CD4-positive, alpha-beta memory T cell (primary cell): ENCODE results near the gene YIPF1. TPM values are rescaled to one million over a fixed set of nuclear protein-coding genes. Genes with fewer than 3 reads are reported as not detected.

Source experiments
- CTCF ChIA-PET: fragments of 350-600 bp; sonication (Branson Sonifier 250); formaldehyde crosslinking; loops from one replicate; lab custom pipeline; 2021; ENCODE audit warnings: inconsistent platforms; ENCODE audit not compliant: partially characterized antibody; lab: Charles Lee
- POLR2A ChIA-PET: fragments of 350-600 bp; sonication (Branson Sonifier 250); formaldehyde crosslinking; loops from one replicate; lab custom pipeline; 2021; ENCODE audit not compliant: partially characterized antibody; lab: Charles Lee
- DNase-seq, 5 donors: peaks; one replicate each; pipeline versions ENCODE4 v3.0.0 to v3.0.0-alpha.2; 2020 to 2022; ENCODE audit warnings: mixed read lengths in 1 of 5
- H3K27ac ChIP-seq: one replicate; pipeline ENCODE4 v1.7.0; 2013; ENCODE audit warnings: low read depth, low read length
- H3K27me3 ChIP-seq: 2 replicates; pipeline ENCODE4 v1.7.0; 2013; ENCODE audit warnings: mild to moderate bottlenecking, low read length, moderate library complexity; ENCODE audit not compliant: insufficient read depth
- H3K36me3 ChIP-seq: 2 replicates; pipeline ENCODE4 v1.7.0; 2013; ENCODE audit warnings: mild to moderate bottlenecking, low read length, moderate library complexity; ENCODE audit not compliant: insufficient read depth
- H3K4me1 ChIP-seq: 2 replicates; pipeline ENCODE4 v1.7.0; 2013; ENCODE audit warnings: mild to moderate bottlenecking, low read length, moderate library complexity; ENCODE audit not compliant: insufficient read depth
- H3K4me3 ChIP-seq, 2 donors: one replicate each; pipeline ENCODE4 v1.7.0; 2013; ENCODE audit warnings: low read length in 2 of 2, mild to moderate bottlenecking in 1 of 2
- H3K9me3 ChIP-seq, 2 donors: one replicate each; pipeline ENCODE4 v1.7.0; 2013; ENCODE audit warnings: low read length in 2 of 2, control low read depth in 1 of 2; ENCODE audit not compliant: control insufficient read depth in 1 of 2
- H3K27ac Mint-ChIP-seq, 7 donors: one replicate each; pipeline ENCODE4 v1.8.0; 2020 to 2021; ENCODE audit warnings: mixed read lengths in 7 of 7, mild to moderate bottlenecking in 6 of 7, inconsistent platforms in 3 of 7, moderate library complexity in 3 of 7
- H3K27me3 Mint-ChIP-seq, 2 donors: one replicate each; pipeline ENCODE4 v1.8.0; 2020 to 2021; ENCODE audit warnings: mixed read lengths in 2 of 2
- H3K36me3 Mint-ChIP-seq, 2 donors: one replicate each; pipeline ENCODE4 v1.8.0; 2020 to 2021; ENCODE audit warnings: mixed read lengths in 2 of 2, inconsistent platforms in 1 of 2, mild to moderate bottlenecking in 1 of 2
- H3K4me1 Mint-ChIP-seq, 4 donors: one replicate each; pipeline ENCODE4 v1.8.0; 2020 to 2021; ENCODE audit warnings: mixed read lengths in 4 of 4, mild to moderate bottlenecking in 1 of 4
- H3K4me3 Mint-ChIP-seq, 8 donors: one replicate each; pipeline ENCODE4 v1.8.0; 2020 to 2021; ENCODE audit warnings: mixed read lengths in 8 of 8, mild to moderate bottlenecking in 7 of 8, moderate library complexity in 6 of 8, inconsistent platforms in 3 of 8
- H3K9me3 Mint-ChIP-seq, 8 donors: one replicate each; pipeline ENCODE4 v1.8.0; 2020 to 2021; ENCODE audit warnings: mixed read lengths in 8 of 8, mild to moderate bottlenecking in 5 of 8, inconsistent platforms in 3 of 8, moderate library complexity in 1 of 8
- intact Hi-C: fragments of 100-400 bp; cut with micrococcal nuclease; formaldehyde crosslinking; loops from one replicate; pipeline ENCODE4 v1.15.1; 2023
- polyA plus RNA-seq, 2 donors: library from polyadenylated mRNA; unstranded; fragments of 300-500 nt; fragmentation: Illumina TruSeq; gene quantifications; one replicate each; pipeline ENCODE4 v1.2.3, GENCODE V29; 2021
- total RNA-seq, 2 experiments: library from RNA; stranded (reverse); gene quantifications; one replicate each; pipeline ENCODE4 v1.2.3, GENCODE V29; 2021

The YIPF1 gene
- total and polyA plus RNA-seq, 4 experiments from 2014 or later, result 14.8 to 30.5 (median 20.2) TPM

- Mint-ChIP-seq H3K36me3 (peaks cover 3 to 4% of the 10 kb centered on the region in 2 donors), H3K27me3 (peaks cover 0 to 6% of the 10 kb centered on the region in 2 donors), H3K9me3 (no peaks in the 10 kb centered on the region), H3K4me3 (peak overlapping the region in 1 of 8 donors; percentile 1), H3K27ac (no peak overlapping the region), H3K4me1 (peaks cover 8 to 13% (median 10%) of the 10 kb centered on the region in 4 donors)
- intact Hi-C loops, result no loop called here
- no peak for DNase-seq
- Histone ChIP-seq H3K9me3 (no peaks in the 10 kb centered on the region), H3K27me3 (no peaks in the 10 kb centered on the region), H3K4me1 (peaks cover 10% of the 10 kb centered on the region), H3K36me3 (no peaks in the 10 kb centered on the region), H3K4me3 (no peak overlapping the region), H3K27ac (no peak overlapping the region)
- ChIA-PET POLR2A (no interaction called here), CTCF (interaction anchor here (0.6 kb wide), 1 partner anchor 30 kb away, joined by 3 read pairs; no protein-coding TSS in a partner anchor)
Observed at GRCh38 chr1:53894644-53895043, 5.0 kb upstream of the YIPF1 start.

GRCh38 chr1:53893999-53894636 is 4.5 kb upstream of the YIPF1 start, which contains the start of gene DIO1:
Gene DIO1 (plus strand): TSS chr1:53894187. CDS start chr1:53894211, 24 bp downstream.
- ChIA-PET POLR2A (no interaction called here), CTCF (interaction anchor here (1.6 kb wide), 1 partner anchor 11 kb away, joined by 4 read pairs; no protein-coding TSS in a partner anchor)
- H3K9me3 ChIP-seq, result no peaks in the 10 kb centered on the region
- H3K4me1 Mint-ChIP-seq, result peaks cover 8 to 17% (median 12%) of the 10 kb centered on the region in 4 donors
- no peak for DNase-seq
- H3K27ac Mint-ChIP-seq, result peak within 1 kb of the TSS in 2 of 7 donors; percentile 14 to 19
- no peak within 1 kb of the TSS for H3K4me3 ChIP-seq
- H3K27ac ChIP-seq, result no peak within 1 kb of the TSS
- H3K27me3 Mint-ChIP-seq, result peaks cover 0 to 6% of the 10 kb centered on the region in 2 donors
- peaks cover 11% of the 10 kb centered on the region for H3K4me1 ChIP-seq
- intact Hi-C loops, result no loop called here
- no peaks in the 10 kb centered on the region for H3K27me3 ChIP-seq
- no peaks in the 10 kb centered on the region for H3K36me3 ChIP-seq
- no peaks in the 10 kb centered on the region for H3K9me3 Mint-ChIP-seq
- peaks cover 3 to 7% of the 10 kb centered on the region in 2 donors for H3K36me3 Mint-ChIP-seq
- H3K4me3 Mint-ChIP-seq, result peak within 1 kb of the TSS in 1 of 8 donors; percentile 1

- Mint-ChIP-seq H3K4me3 (no peak overlapping the region), H3K36me3 (peaks cover 8 to 15% of the 10 kb centered on the region in 2 donors), H3K4me1 (peaks cover 16 to 29% (median 22%) of the 10 kb centered on the region in 4 donors), H3K27ac (peak overlapping the region in 1 of 7 donors; percentile 19), H3K9me3 (no peaks in the 10 kb centered on the region), H3K27me3 (peaks cover 0 to 6% of the 10 kb centered on the region in 2 donors)
- no peaks in the 10 kb centered on the region for H3K9me3 ChIP-seq
- H3K36me3 ChIP-seq, result no peaks in the 10 kb centered on the region
- POLR2A ChIA-PET, result interaction anchor here (0.8 to 1.3 kb wide), 2 partner anchors 9 to 53 kb away, joined by 3 read pairs; partner anchors contain the start of genes IFT25 and LRRC42
- no peaks in the 10 kb centered on the region for H3K27me3 ChIP-seq
- peaks cover 23% of the 10 kb centered on the region for H3K4me1 ChIP-seq
- CTCF ChIA-PET, result interaction anchor here (1.6 kb wide), 1 partner anchor 10 kb away, joined by 4 read pairs; no protein-coding TSS in a partner anchor
- intact Hi-C loops, result no loop called here
- DNase-seq, result no peak
- no peak overlapping the region for H3K4me3 ChIP-seq
- no peak overlapping the region for H3K27ac ChIP-seq
Observed at GRCh38 chr1:53892911-53893310, 3.3 kb upstream of the YIPF1 start.

GRCh38 chr1:53891678-53892077 is 2.1 kb upstream of the YIPF1 start:
- CTCF ChIA-PET, result no interaction called here
- Histone ChIP-seq H3K4me3 (no peak overlapping the region), H3K36me3 (no peaks in the 10 kb centered on the region), H3K4me1 (peaks cover 28% of the 10 kb centered on the region), H3K27me3 (no peaks in the 10 kb centered on the region), H3K9me3 (no peaks in the 10 kb centered on the region), H3K27ac (no peak overlapping the region)
- POLR2A ChIA-PET, result no interaction called here
- Mint-ChIP-seq H3K4me1 (peaks cover 20 to 37% (median 30%) of the 10 kb centered on the region in 4 donors), H3K27me3 (peaks cover 0 to 6% of the 10 kb centered on the region in 2 donors), H3K36me3 (peaks cover 12 to 22% of the 10 kb centered on the region in 2 donors), H3K4me3 (no peak overlapping the region), H3K9me3 (no peaks in the 10 kb centered on the region), H3K27ac (no peak overlapping the region)
- DNase-seq, result no peak
- intact Hi-C loops, result loop anchor here (2.0 kb wide), 1 partner anchor 161 kb away; the partner anchor contains the start of genes TCEANC2 and TMEM59

- Mint-ChIP-seq H3K9me3 (no peaks in the 10 kb centered on the region), H3K27ac (peak overlapping the region in 1 of 7 donors; percentile 89)
Observed at GRCh38 chr1:53891018-53891417, 1.4 kb upstream of the YIPF1 start.

GRCh38 chr1:53890522-53890941 is 935 bp upstream of the YIPF1 start:
- no peaks in the 10 kb centered on the region for H3K9me3 ChIP-seq
- H3K27me3 Mint-ChIP-seq, result peaks cover 0 to 4% of the 10 kb centered on the region in 2 donors
- peaks cover 28% of the 10 kb centered on the region for H3K4me1 ChIP-seq
- H3K27ac ChIP-seq, result peak overlapping the region; percentile 50
- intact Hi-C loops, result loop anchor here (2.0 kb wide), 1 partner anchor 162 kb away; the partner anchor contains the start of genes TCEANC2 and TMEM59
- H3K9me3 Mint-ChIP-seq, result no peaks in the 10 kb centered on the region
- ChIA-PET CTCF (interaction anchor here (2.1 kb wide), 1 partner anchor 55 kb away, joined by 5 read pairs; the partner anchor contains the start of gene IFT25), POLR2A (interaction anchor here (1.2 to 2.7 kb wide), 5 partner anchors 11 to 162 kb away, joined by 4 to 19 read pairs (median 5); partner anchors contain the start of genes IFT25, LRRC42, NDC1 and TCEANC2)
- peak overlapping the region; percentile 59 to 79 for H3K4me3 ChIP-seq
- peaks cover 26 to 44% (median 32%) of the 10 kb centered on the region in 4 donors for H3K4me1 Mint-ChIP-seq
- no peaks in the 10 kb centered on the region for H3K36me3 ChIP-seq
- no peak for DNase-seq
- H3K4me3 Mint-ChIP-seq, result peak overlapping the region; percentile 92 to 98 (median 96)
- H3K27ac Mint-ChIP-seq, result peak overlapping the region; percentile 88 to 96 (median 91)
- no peaks in the 10 kb centered on the region for H3K27me3 ChIP-seq
- peaks cover 11 to 29% of the 10 kb centered on the region in 2 donors for H3K36me3 Mint-ChIP-seq

More at GRCh38 chr1:53891018-53891417, 1.4 kb upstream of the YIPF1 start:
- H3K4me1 Mint-ChIP-seq, result peaks cover 25 to 42% (median 32%) of the 10 kb centered on the region in 4 donors
- no peak for DNase-seq
- Histone ChIP-seq H3K4me3 (no peak overlapping the region), H3K36me3 (no peaks in the 10 kb centered on the region), H3K27me3 (no peaks in the 10 kb centered on the region), H3K9me3 (no peaks in the 10 kb centered on the region), H3K27ac (no peak overlapping the region), H3K4me1 (peaks cover 28% of the 10 kb centered on the region)
- H3K4me3 Mint-ChIP-seq, result peak overlapping the region in 4 of 8 donors; percentile 12 to 98 (median 72)
- intact Hi-C loops, result loop anchor here (2.0 kb wide), 1 partner anchor 162 kb away; the partner anchor contains the start of genes TCEANC2 and TMEM59
- H3K27me3 Mint-ChIP-seq, result peaks cover 0 to 6% of the 10 kb centered on the region in 2 donors
- ChIA-PET POLR2A (interaction anchor here (1.7 kb wide), 1 partner anchor 10 kb away, joined by 5 read pairs; no protein-coding TSS in a partner anchor), CTCF (interaction anchor here (2.1 kb wide), 1 partner anchor 54 kb away, joined by 5 read pairs; the partner anchor contains the start of gene IFT25)
- H3K36me3 Mint-ChIP-seq, result peaks cover 11 to 27% of the 10 kb centered on the region in 2 donors
